ENCODE measurements around the gene CDSN.

GRCh38 chr6:31152781-31153180 is 32.5 kb upstream of the CDSN start:
- TF ChIP-seq POLR2A (IDR thresholded peaks at IDR 0.05; ENCODE audit: low read depth, low read length): no peak
- TF ChIP-seq, protein P1, sequence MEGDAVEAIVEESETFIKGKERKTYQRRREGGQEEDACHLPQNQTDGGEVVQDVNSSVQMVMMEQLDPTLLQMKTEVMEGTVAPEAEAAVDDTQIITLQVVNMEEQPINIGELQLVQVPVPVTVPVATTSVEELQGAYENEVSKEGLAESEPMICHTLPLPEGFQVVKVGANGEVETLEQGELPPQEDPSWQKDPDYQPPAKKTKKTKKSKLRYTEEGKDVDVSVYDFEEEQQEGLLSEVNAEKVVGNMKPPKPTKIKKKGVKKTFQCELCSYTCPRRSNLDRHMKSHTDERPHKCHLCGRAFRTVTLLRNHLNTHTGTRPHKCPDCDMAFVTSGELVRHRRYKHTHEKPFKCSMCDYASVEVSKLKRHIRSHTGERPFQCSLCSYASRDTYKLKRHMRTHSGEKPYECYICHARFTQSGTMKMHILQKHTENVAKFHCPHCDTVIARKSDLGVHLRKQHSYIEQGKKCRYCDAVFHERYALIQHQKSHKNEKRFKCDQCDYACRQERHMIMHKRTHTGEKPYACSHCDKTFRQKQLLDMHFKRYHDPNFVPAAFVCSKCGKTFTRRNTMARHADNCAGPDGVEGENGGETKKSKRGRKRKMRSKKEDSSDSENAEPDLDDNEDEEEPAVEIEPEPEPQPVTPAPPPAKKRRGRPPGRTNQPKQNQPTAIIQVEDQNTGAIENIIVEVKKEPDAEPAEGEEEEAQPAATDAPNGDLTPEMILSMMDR (IDR thresholded peaks at IDR 0.05; ENCODE audit: extremely low read depth in 1 of 2, insufficient read depth in 1 of 2, low read depth in 1 of 2, low read length in 2 of 2): no peak
- TF ChIP-seq POLR2AphosphoS5 (IDR thresholded peaks at IDR 0.05; ENCODE audit: insufficient read depth, low read depth, low read length): no peak
- TF ChIP-seq JUN (IDR thresholded peaks at IDR 0.05; ENCODE audit: borderline replicate concordance, insufficient read depth, insufficient read length, low read depth): no peak
- no peak for TF ChIP-seq MAX (IDR thresholded peaks at IDR 0.05; ENCODE audit: insufficient read depth, insufficient read length)
